ENCODE results near the gene KCMF1.

DNA sequence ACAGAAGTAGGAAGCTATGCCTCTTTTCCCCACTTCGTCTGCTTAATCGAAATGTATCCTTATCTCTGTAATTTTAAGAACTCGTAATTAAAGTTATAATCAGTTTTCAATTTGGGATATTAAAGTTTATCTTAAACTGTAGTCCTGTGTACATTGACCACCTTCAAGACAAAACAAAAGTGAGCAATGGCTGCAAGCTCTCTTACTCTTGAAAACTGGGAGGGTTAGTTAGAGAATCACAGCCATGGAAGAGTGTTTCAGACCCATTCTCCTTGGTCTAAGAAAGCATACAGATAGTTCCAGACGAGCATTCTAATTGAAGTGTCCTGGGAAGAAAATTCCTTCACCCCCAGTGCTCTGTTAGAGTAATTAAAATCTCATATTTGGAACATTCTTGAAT is 2.0 kb downstream of the KCMF1 start:
- TF ChIP-seq, protein P1, sequence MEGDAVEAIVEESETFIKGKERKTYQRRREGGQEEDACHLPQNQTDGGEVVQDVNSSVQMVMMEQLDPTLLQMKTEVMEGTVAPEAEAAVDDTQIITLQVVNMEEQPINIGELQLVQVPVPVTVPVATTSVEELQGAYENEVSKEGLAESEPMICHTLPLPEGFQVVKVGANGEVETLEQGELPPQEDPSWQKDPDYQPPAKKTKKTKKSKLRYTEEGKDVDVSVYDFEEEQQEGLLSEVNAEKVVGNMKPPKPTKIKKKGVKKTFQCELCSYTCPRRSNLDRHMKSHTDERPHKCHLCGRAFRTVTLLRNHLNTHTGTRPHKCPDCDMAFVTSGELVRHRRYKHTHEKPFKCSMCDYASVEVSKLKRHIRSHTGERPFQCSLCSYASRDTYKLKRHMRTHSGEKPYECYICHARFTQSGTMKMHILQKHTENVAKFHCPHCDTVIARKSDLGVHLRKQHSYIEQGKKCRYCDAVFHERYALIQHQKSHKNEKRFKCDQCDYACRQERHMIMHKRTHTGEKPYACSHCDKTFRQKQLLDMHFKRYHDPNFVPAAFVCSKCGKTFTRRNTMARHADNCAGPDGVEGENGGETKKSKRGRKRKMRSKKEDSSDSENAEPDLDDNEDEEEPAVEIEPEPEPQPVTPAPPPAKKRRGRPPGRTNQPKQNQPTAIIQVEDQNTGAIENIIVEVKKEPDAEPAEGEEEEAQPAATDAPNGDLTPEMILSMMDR (conservative IDR thresholded peaks at IDR 0.05; ENCODE audit: low read depth, low read length) = no peak
- no peak for TF ChIP-seq EZH2 (IDR thresholded peaks at IDR 0.05; ENCODE audit: low read length, unreplicated experiment)
- no peak for TF ChIP-seq EZH2phosphoT487 (IDR thresholded peaks at IDR 0.05; ENCODE audit: borderline replicate concordance, low read length)

Data from PC-3 (cell line).